GM12801 (cell line): Measurements from ENCODE around the gene NCKAP1.

Source experiments
- CTCF ChIP-seq: IDR thresholded peaks from one replicate; pipeline ENCODE4 v1.5.1; 2011; ENCODE audit warnings: control low read depth; ENCODE audit not compliant: insufficient read length; ENCODE audit errors: extremely low read depth

The NCKAP1 gene

GRCh38 chr2:183024339-183025095 lies 13.7 kb downstream of the NCKAP1 start:
- no peak for TF ChIP-seq CTCF

- no peak for TF ChIP-seq CTCF
Observed at GRCh38 chr2:183022711-183023110, 15.5 kb downstream of the NCKAP1 start.

- TF ChIP-seq CTCF: no peak
Observed at GRCh38 chr2:183021613-183022012, 16.6 kb downstream of the NCKAP1 start.

- no peak for TF ChIP-seq CTCF
Observed at GRCh38 chr2:183019718-183020442, 18.4 kb downstream of the NCKAP1 start.

GRCh38 chr2:183014005-183014404 lies 24.3 kb downstream of the NCKAP1 start:
- TF ChIP-seq CTCF: no peak

- TF ChIP-seq CTCF: no peak
Observed at GRCh38 chr2:183011743-183012142, 26.5 kb downstream of the NCKAP1 start.

- TF ChIP-seq CTCF: no peak
Observed at GRCh38 chr2:183010112-183010511, 28.1 kb downstream of the NCKAP1 start.
